Muscle layer of colon (tissue), 2 donors: ENCODE data around the gene RNF32.
"Not testable (repeated sequence)": the region's sequence is repeated elsewhere in the genome, so short reads cannot be mapped to it uniquely, and the experiment has no call there.

ENCODE experiments used
- H3K27ac ChIP-seq: one replicate; pipeline ENCODE4 v1.7.0; 2013; ENCODE audit warnings: low read depth, mild to moderate bottlenecking, low read length, moderate library complexity
- H3K27me3 ChIP-seq, 2 donors: one replicate each; pipeline ENCODE4 v1.7.0; 2013; ENCODE audit warnings: low read length in 2 of 2, mild to moderate bottlenecking in 2 of 2; ENCODE audit not compliant: insufficient read depth in 2 of 2, control insufficient read depth in 1 of 2
- H3K36me3 ChIP-seq: one replicate; pipeline ENCODE4 v1.7.0; 2013; ENCODE audit warnings: mild to moderate bottlenecking, low read length; ENCODE audit not compliant: insufficient read depth
- H3K4me1 ChIP-seq: one replicate; pipeline ENCODE4 v1.7.0; 2013; ENCODE audit warnings: mild to moderate bottlenecking, low read length; ENCODE audit not compliant: insufficient read depth
- H3K4me3 ChIP-seq, 2 donors: one replicate each; pipeline ENCODE4 v1.7.0; 2013; ENCODE audit warnings: low read length in 2 of 2, low read depth in 1 of 2, mild to moderate bottlenecking in 1 of 2, moderate library complexity in 1 of 2
- H3K9ac ChIP-seq: one replicate; pipeline ENCODE4 v1.7.0; 2013; ENCODE audit warnings: low read length
- H3K9me3 ChIP-seq: one replicate; pipeline ENCODE4 v1.7.0; 2013; ENCODE audit warnings: mild to moderate bottlenecking, low read length
- donor health status: abdominal sarcoma.
- donor health status: Adenocarcinoma of cecum.

RNF32 gene

DNA sequence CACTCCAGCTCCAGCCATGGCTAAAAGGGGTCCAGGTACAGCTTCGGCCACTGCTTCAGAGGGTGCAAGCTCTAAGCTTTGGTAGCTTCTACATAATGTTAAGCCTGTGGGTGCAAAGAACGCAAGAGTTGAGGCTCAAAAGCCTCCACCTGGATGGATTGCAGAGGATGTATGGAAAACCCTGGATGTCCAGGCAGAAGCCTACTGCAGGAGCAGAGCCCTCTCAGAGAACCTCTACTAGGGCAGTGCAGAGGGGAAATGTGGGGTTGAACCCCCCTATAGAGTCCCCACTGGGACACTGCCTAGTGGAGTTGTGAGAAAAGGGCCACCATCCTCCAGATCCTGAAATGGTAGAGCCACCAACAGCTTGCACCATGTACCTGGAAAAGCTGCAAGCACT is 10.7 kb upstream of the RNF32 start:
- Histone ChIP-seq H3K27ac (no peak overlapping the region), H3K9me3 (peaks cover 4% of the 10 kb centered on the region), H3K9ac (no peak overlapping the region), H3K36me3 (no peaks in the 10 kb centered on the region), H3K4me3 (no peak overlapping the region), H3K27me3 (no peaks in the 10 kb centered on the region), H3K4me1 (no peaks in the 10 kb centered on the region)

DNA sequence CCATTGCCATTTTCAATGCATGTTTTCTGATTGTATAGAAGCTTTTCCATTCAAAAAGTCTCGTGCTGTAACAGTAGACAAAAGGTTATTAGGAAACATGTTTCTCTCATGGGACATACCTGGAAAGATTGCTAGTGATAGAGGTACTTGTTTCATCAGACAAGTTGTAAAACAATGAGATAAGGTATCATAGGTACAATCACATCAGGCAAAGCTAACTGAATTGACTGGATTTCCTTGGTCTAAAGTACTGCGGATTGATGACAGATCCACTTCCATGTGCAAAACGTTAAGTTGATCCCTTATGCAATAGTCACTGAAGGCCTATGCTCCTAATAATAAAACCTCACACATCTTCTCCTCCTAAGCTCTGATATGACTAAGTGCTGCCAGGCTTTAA is 6.5 kb upstream of the RNF32 start:
- Histone ChIP-seq H3K4me1 (no peaks in the 10 kb centered on the region), H3K36me3 (no peaks in the 10 kb centered on the region), H3K27ac (no peak overlapping the region), H3K9me3 (no peaks in the 10 kb centered on the region), H3K9ac (no peak overlapping the region), H3K27me3 (no peaks in the 10 kb centered on the region), H3K4me3 (no peak overlapping the region)

- H3K27me3 ChIP-seq, result no peaks in the 10 kb centered on the region
- H3K27ac ChIP-seq, result no peak overlapping the region
- H3K36me3 ChIP-seq, result no peaks in the 10 kb centered on the region
- no peak overlapping the region for H3K9ac ChIP-seq
- H3K9me3 ChIP-seq, result no peaks in the 10 kb centered on the region
- H3K4me1 ChIP-seq, result no peaks in the 10 kb centered on the region
- H3K4me3 ChIP-seq, result no peak overlapping the region
Measured at GRCh38 chr7:156635529-156636385, 4.8 kb upstream of the RNF32 start.

DNA sequence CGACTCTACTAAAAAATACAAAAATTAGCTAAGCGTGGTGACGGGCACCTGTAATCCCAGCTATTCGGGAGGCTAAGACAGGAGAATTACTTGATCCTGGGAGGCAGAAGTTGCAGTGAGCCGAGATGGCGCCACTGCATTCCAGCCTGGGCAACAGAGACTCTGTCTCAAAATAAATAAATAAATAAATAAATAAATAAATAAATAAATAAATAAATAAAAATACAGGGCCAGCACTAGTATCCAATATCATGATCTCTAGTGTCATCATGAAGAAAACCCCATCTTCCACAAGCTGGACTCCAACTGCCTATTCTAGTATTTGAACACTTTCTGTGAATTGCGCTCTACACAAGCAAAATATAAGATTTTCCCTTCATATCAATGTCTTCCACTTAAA is 3.5 kb upstream of the RNF32 start:
- not testable (repeated sequence) for H3K9me3 ChIP-seq, H3K4me1 ChIP-seq, H3K27ac ChIP-seq, H3K27me3 ChIP-seq, H3K4me3 ChIP-seq, H3K36me3 ChIP-seq, H3K9ac ChIP-seq

- Histone ChIP-seq H3K4me1 (no peaks in the 10 kb centered on the region), H3K36me3 (no peaks in the 10 kb centered on the region)
Measured at GRCh38 chr7:156638443-156639077, 2.0 kb upstream of the RNF32 start.

DNA sequence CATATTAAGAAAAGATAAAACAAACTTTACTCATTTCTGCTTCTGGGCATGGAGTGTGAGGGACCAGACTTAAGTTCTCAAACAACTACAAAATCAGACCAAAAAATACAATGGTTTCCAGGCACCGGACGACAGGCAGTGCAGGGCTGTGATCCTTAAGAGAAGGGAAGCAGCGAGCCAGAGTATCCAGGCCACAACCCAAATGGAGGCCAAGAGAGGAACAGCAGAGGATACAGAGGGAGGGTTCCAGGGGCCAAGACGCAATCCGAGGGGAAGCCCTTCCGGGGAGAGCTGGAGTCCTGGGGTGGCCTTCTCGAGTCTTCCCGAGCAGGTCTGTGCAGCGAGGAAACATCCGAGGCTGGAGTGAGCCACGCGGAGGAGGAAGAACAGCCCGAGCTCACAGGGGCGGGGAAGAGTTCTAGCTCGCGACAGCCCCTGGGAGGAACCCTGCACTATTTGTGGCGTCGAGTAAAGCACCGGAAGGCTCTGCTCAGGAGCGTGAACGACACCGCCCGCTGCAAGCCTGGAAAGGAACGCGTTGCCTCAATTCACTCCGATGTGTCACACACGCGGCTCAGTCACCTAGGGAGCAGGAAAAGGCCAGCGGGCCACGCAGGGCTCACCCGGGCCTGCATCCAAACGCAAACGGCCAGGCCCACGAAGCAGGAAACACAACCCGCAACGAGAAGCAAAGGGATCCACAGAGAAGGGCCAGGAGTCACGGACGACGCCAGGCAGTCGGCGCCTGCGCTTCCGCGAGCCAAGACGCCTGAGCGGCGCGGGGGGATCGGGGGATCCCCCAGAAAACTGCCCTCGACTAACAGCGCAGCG is 933 bp upstream of the RNF32 start:
- Histone ChIP-seq H3K4me3 (peak overlapping the region; percentile 87 to 98), H3K36me3 (no peaks in the 10 kb centered on the region), H3K27me3 (no peaks in the 10 kb centered on the region), H3K27ac (no peak overlapping the region), H3K9me3 (no peaks in the 10 kb centered on the region), H3K9ac (no peak overlapping the region), H3K4me1 (no peaks in the 10 kb centered on the region)

More at GRCh38 chr7:156638443-156639077, 2.0 kb upstream of the RNF32 start:
- Histone ChIP-seq H3K9ac (no peak overlapping the region), H3K27me3 (no peaks in the 10 kb centered on the region), H3K4me3 (no peak overlapping the region), H3K9me3 (no peaks in the 10 kb centered on the region), H3K27ac (no peak overlapping the region)

DNA sequence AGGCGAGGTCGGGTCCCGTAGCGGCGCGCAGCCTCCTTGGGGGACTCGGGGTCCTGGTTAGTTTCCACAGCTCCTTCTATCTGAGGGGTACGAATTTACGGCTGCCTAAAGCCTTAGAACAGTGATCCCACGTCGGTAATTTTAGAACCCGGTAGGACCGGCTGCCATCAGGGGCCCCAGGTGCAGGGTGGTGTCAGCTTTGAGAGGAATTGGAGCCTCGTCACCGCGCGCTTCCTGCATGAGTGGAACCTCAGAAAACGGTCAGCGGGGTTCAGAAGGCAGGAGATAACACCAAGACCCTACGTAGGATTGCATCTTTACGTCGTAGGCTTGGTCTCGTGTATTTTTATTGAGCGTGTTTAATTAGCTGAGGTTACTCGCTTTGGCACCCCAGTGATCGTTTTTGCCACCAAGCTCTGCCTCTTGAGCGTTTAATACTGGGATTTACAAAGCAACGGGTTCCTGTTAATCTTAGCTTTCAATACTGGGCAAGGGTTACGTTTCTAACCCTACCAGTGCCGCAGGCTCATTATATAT is 443 bp downstream of the RNF32 start:
- Histone ChIP-seq H3K27ac (no peak overlapping the region), H3K4me1 (no peaks in the 10 kb centered on the region)

DNA sequence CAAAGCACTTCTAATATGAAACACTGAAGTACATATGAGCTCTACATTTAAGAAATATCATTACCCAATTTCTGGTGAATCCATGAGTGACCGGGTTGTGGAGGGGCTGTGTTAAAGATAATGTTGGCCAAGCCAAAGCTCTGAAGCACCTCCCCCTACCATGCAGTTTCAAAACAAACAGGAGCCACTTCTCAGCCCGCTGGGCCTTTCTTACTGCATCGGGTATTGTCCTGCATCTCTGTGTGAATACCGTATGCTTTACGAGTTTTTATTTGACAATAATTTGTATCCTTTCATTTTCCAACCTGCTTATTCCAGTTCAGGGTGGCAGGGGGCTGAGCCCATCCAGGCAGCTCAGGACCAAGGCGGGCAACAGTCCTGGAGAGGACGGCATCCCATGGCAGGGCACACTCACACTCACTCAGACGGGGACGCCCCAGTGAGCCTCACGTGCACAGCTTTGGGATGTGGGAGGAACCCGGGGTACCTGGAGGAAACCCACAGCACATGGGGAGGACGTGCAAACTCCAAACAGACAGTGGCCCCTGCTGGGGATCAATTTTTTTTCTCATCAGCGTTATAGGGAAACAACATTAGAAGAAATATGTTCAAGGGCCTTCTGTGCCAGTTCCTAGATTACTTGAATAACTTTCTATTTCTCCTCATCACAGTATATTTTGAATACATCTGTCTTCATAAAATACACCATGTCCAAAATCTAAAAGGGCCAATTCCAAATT is 1.9 kb downstream of the RNF32 start:
- no peak overlapping the region for H3K27ac ChIP-seq
- H3K4me3 ChIP-seq, result no peak overlapping the region
- no peaks in the 10 kb centered on the region for H3K4me1 ChIP-seq
- no peaks in the 10 kb centered on the region for H3K27me3 ChIP-seq
- no peaks in the 10 kb centered on the region for H3K9me3 ChIP-seq
- no peak overlapping the region for H3K9ac ChIP-seq
- H3K36me3 ChIP-seq, result no peaks in the 10 kb centered on the region

More for the DNA sequence above, 443 bp downstream of the RNF32 start:
- no peak overlapping the region for H3K9ac ChIP-seq
- no peaks in the 10 kb centered on the region for H3K9me3 ChIP-seq
- peak overlapping the region; percentile 87 to 98 for H3K4me3 ChIP-seq
- H3K36me3 ChIP-seq, result no peaks in the 10 kb centered on the region
- no peaks in the 10 kb centered on the region for H3K27me3 ChIP-seq

DNA sequence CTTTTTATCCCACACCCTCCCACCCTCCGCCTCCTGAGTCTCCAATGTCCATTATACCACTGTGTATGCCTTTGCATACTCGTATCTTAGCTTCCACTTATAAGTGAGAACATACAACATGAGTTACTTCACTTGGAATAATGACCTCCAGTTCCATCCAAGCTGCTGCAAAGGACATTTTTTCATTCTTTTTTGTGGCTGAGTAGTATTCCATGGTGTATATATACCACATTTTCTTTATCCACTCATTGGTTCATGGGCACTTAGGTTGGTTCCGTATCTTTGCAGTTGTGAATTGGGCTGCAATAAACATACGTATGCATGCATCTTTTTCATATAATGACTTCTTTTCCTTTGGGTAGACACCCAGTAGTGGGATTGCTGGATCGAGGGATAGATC is 6.8 kb downstream of the RNF32 start:
- H3K36me3 ChIP-seq, H3K9me3 ChIP-seq, H3K4me1 ChIP-seq, H3K27ac ChIP-seq, H3K9ac ChIP-seq, H3K4me3 ChIP-seq, H3K27me3 ChIP-seq: not testable (repeated sequence)

GRCh38 chr7:156650042-156650441 is 9.5 kb downstream of the RNF32 start:
- no peak overlapping the region for H3K9ac ChIP-seq
- H3K4me3 ChIP-seq, result no peak overlapping the region
- no peaks in the 10 kb centered on the region for H3K4me1 ChIP-seq
- H3K9me3 ChIP-seq, result no peaks in the 10 kb centered on the region
- H3K36me3 ChIP-seq, result no peaks in the 10 kb centered on the region
- H3K27ac ChIP-seq, result no peak overlapping the region
- H3K27me3 ChIP-seq, result peaks cover 0 to 5% of the 10 kb centered on the region in 2 donors

DNA sequence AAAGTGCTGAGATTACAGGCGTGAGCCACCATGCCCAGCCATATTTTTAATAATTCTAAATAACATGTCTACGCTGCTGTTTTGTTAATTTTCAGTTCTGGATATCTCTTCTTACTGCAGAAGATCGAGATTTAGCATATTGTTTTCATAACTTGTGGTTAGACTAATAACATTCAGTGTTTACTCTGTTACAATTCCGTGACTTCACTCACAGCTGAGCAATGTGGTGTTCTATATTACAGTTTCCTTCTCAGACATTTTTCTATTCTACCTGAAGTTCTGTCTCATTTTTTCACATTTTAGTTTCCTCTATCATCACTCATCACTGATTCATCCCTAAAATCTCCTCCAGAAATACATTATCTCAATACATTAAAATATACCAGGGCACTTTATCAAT is 10.9 kb downstream of the RNF32 start:
- no peaks in the 10 kb centered on the region for H3K9me3 ChIP-seq
- no peaks in the 10 kb centered on the region for H3K36me3 ChIP-seq
- H3K9ac ChIP-seq, result no peak overlapping the region
- H3K4me1 ChIP-seq, result no peaks in the 10 kb centered on the region
- no peak overlapping the region for H3K4me3 ChIP-seq
- peaks cover 0 to 5% of the 10 kb centered on the region in 2 donors for H3K27me3 ChIP-seq
- H3K27ac ChIP-seq, result no peak overlapping the region
